ENCODE data around the gene TMEM18. TPM values are rescaled to one million over a fixed set of nuclear protein-coding genes. Genes with fewer than 3 reads are reported as not detected.

The TMEM18 gene
- total and polyA plus RNA-seq, 2 experiments from 2014 or later: 9.9 to 37.7 TPM

- H3K9ac ChIP-seq: no peak overlapping the region
- H3K9me3 ChIP-seq (ENCODE audit: low read depth): no peaks in the 10 kb centered on the region
- no peaks in the 10 kb centered on the region for H3K79me2 ChIP-seq (ENCODE audit: insufficient read depth)
- WGBS, 2 experiments (ENCODE audit: low coverage in 1 of 2, low lambda C conversion rate in 2 of 2, missing lambda C conversion rate in 2 of 2): 63 to 65% methylated on average over 10 of the region's 10 CpGs
- H3K27me3 ChIP-seq (replicated peaks; ENCODE audit: insufficient read depth): no peaks in the 10 kb centered on the region
- in situ Hi-C loops (cut with MboI): no loop called here
- H3K36me3 ChIP-seq (ENCODE audit: low read depth): no peaks in the 10 kb centered on the region
- no peak for TF ChIP-seq EZH2 (IDR thresholded peaks at IDR 0.05; ENCODE audit: insufficient read depth, poor library complexity, severe bottlenecking)
- TF ChIP-seq EZH2phosphoT487 (IDR thresholded peaks at IDR 0.05; ENCODE audit: insufficient read depth, low read depth): no peak
- H3K27ac ChIP-seq: no peak overlapping the region
- no peaks in the 10 kb centered on the region for H4K20me1 ChIP-seq (ENCODE audit: insufficient read depth)
- no peaks in the 10 kb centered on the region for H3K4me1 ChIP-seq (ENCODE audit: insufficient read depth)
- no peaks in the 10 kb centered on the region for H3F3A ChIP-seq (ENCODE audit: insufficient read depth)
- H2AFZ ChIP-seq: no peak overlapping the region
- no peak overlapping the region for H3K4me3 ChIP-seq
- H3K9me2 ChIP-seq (ENCODE audit: insufficient read depth): no peaks in the 10 kb centered on the region
- no peak overlapping the region for H3K4me2 ChIP-seq (ENCODE audit: unreplicated experiment)
- DNase-seq: no peak
Observed at GRCh38 chr2:622357-622756, 54.8 kb downstream of the TMEM18 start.

GRCh38 chr2:621303-622099 is 55.7 kb downstream of the TMEM18 start:
- H3K4me1 ChIP-seq (ENCODE audit: insufficient read depth): no peaks in the 10 kb centered on the region
- H3F3A ChIP-seq (ENCODE audit: insufficient read depth): no peaks in the 10 kb centered on the region
- 82% methylated on average over 40 to 42 of the region's 45 CpGs for WGBS, 2 experiments (ENCODE audit: low coverage in 1 of 2, low lambda C conversion rate in 2 of 2, missing lambda C conversion rate in 2 of 2)
- no peaks in the 10 kb centered on the region for H4K20me1 ChIP-seq (ENCODE audit: insufficient read depth)
- no peaks in the 10 kb centered on the region for H3K27me3 ChIP-seq (replicated peaks; ENCODE audit: insufficient read depth)
- TF ChIP-seq EZH2 (IDR thresholded peaks at IDR 0.05; ENCODE audit: insufficient read depth, poor library complexity, severe bottlenecking): no peak
- no peak for TF ChIP-seq EZH2phosphoT487 (IDR thresholded peaks at IDR 0.05; ENCODE audit: insufficient read depth, low read depth)
- H3K36me3 ChIP-seq (ENCODE audit: low read depth): no peaks in the 10 kb centered on the region
- DNase-seq: no peak
- H3K4me2 ChIP-seq (ENCODE audit: unreplicated experiment): no peak overlapping the region
- no peak overlapping the region for H3K27ac ChIP-seq
- H3K4me3 ChIP-seq: no peak overlapping the region
- in situ Hi-C loops (cut with MboI): no loop called here
- no peaks in the 10 kb centered on the region for H3K9me2 ChIP-seq (ENCODE audit: insufficient read depth)
- H3K9me3 ChIP-seq (ENCODE audit: low read depth): no peaks in the 10 kb centered on the region
- H3K79me2 ChIP-seq (ENCODE audit: insufficient read depth): no peaks in the 10 kb centered on the region
- H2AFZ ChIP-seq: no peak overlapping the region
- no peak overlapping the region for H3K9ac ChIP-seq

GRCh38 chr2:620471-621302 is 56.5 kb downstream of the TMEM18 start:
- no peaks in the 10 kb centered on the region for H3K4me1 ChIP-seq (ENCODE audit: insufficient read depth)
- H3K4me3 ChIP-seq: no peak overlapping the region
- no peak overlapping the region for H3K27ac ChIP-seq
- no peak for TF ChIP-seq EZH2 (IDR thresholded peaks at IDR 0.05; ENCODE audit: insufficient read depth, poor library complexity, severe bottlenecking)
- TF ChIP-seq EZH2phosphoT487 (IDR thresholded peaks at IDR 0.05; ENCODE audit: insufficient read depth, low read depth): no peak
- no peak overlapping the region for H2AFZ ChIP-seq
- H3F3A ChIP-seq (ENCODE audit: insufficient read depth): no peaks in the 10 kb centered on the region
- no peaks in the 10 kb centered on the region for H3K79me2 ChIP-seq (ENCODE audit: insufficient read depth)
- H3K4me2 ChIP-seq (ENCODE audit: unreplicated experiment): no peak overlapping the region
- H3K9me2 ChIP-seq (ENCODE audit: insufficient read depth): no peaks in the 10 kb centered on the region
- in situ Hi-C loops (cut with MboI): no loop called here
- H3K36me3 ChIP-seq (ENCODE audit: low read depth): no peaks in the 10 kb centered on the region
- H3K27me3 ChIP-seq (replicated peaks; ENCODE audit: insufficient read depth): no peaks in the 10 kb centered on the region
- no peaks in the 10 kb centered on the region for H4K20me1 ChIP-seq (ENCODE audit: insufficient read depth)
- DNase-seq: no peak
- WGBS, 2 experiments (ENCODE audit: low coverage in 1 of 2, low lambda C conversion rate in 2 of 2, missing lambda C conversion rate in 2 of 2): 85 to 87% methylated on average over 49 to 58 of the region's 58 CpGs
- no peak overlapping the region for H3K9ac ChIP-seq
- H3K9me3 ChIP-seq (ENCODE audit: low read depth): no peaks in the 10 kb centered on the region

- no peak for TF ChIP-seq EZH2phosphoT487 (IDR thresholded peaks at IDR 0.05; ENCODE audit: insufficient read depth, low read depth)
- TF ChIP-seq EZH2 (IDR thresholded peaks at IDR 0.05; ENCODE audit: insufficient read depth, poor library complexity, severe bottlenecking): no peak
- H3F3A ChIP-seq (ENCODE audit: insufficient read depth): no peaks in the 10 kb centered on the region
- no peak for DNase-seq
- 57 to 67% methylated on average over 14 of the region's 14 CpGs for WGBS, 2 experiments (ENCODE audit: low coverage in 1 of 2, low lambda C conversion rate in 2 of 2, missing lambda C conversion rate in 2 of 2)
- H3K79me2 ChIP-seq (ENCODE audit: insufficient read depth): no peaks in the 10 kb centered on the region
- H2AFZ ChIP-seq: no peak overlapping the region
- H3K36me3 ChIP-seq (ENCODE audit: low read depth): no peaks in the 10 kb centered on the region
- H3K9me2 ChIP-seq (ENCODE audit: insufficient read depth): no peaks in the 10 kb centered on the region
- no peak overlapping the region for H3K9ac ChIP-seq
- H3K4me3 ChIP-seq: no peak overlapping the region
- H3K27me3 ChIP-seq (replicated peaks; ENCODE audit: insufficient read depth): no peaks in the 10 kb centered on the region
- no peak overlapping the region for H3K27ac ChIP-seq
- in situ Hi-C loops (cut with MboI): no loop called here
- no peaks in the 10 kb centered on the region for H3K9me3 ChIP-seq (ENCODE audit: low read depth)
- H3K4me1 ChIP-seq (ENCODE audit: insufficient read depth): no peaks in the 10 kb centered on the region
- no peaks in the 10 kb centered on the region for H4K20me1 ChIP-seq (ENCODE audit: insufficient read depth)
- no peak overlapping the region for H3K4me2 ChIP-seq (ENCODE audit: unreplicated experiment)
Observed at GRCh38 chr2:620004-620403, 57.2 kb downstream of the TMEM18 start.
